Suprapubic skin (tissue), 4 donors: ENCODE measurements around the gene FGF18. TPM values are rescaled to one million over a fixed set of nuclear protein-coding genes. Genes with fewer than 3 reads are reported as not detected.

ENCODE experiments used
- DNase-seq, 2 donors: peaks; one replicate each; pipeline ENCODE4 v3.0.0-alpha.2; 2019; ENCODE audit warnings: low spot score in 2 of 2
- H3K27ac ChIP-seq: fragments of 200-600 bp; sonication (generic); one replicate; pipeline ENCODE4 v1.5.1; 2019
- H3K27me3 ChIP-seq: fragments of 200-600 bp; sonication (generic); one replicate; pipeline ENCODE4 v1.5.1; 2019
- H3K36me3 ChIP-seq: fragments of 200-600 bp; sonication (generic); one replicate; pipeline ENCODE4 v1.5.1; 2019
- H3K4me1 ChIP-seq: fragments of 200-600 bp; sonication (generic); one replicate; pipeline ENCODE4 v1.5.1; 2019
- H3K4me3 ChIP-seq: fragments of 200-600 bp; sonication (generic); one replicate; pipeline ENCODE4 v1.5.1; 2019; ENCODE audit warnings: mild to moderate bottlenecking
- H3K9me3 ChIP-seq: fragments of 200-600 bp; sonication (generic); one replicate; pipeline ENCODE4 v1.5.1; 2019
- EP300 ChIP-seq: sonication (generic); formaldehyde crosslinking; IDR thresholded peaks from one replicate; pipeline ENCODE4 v1.6.1; 2017; ENCODE audit warnings: antibody characterized with exemption
- POLR2A ChIP-seq, 2 donors: fragments of 450-650 bp; IDR thresholded peaks; one replicate each; pipeline ENCODE4 v1.6.1; 2017; ENCODE audit warnings: antibody characterized with exemption in 2 of 2, mild to moderate bottlenecking in 2 of 2, moderate library complexity in 2 of 2
- POLR2AphosphoS5 ChIP-seq, 3 donors: sonication (generic); formaldehyde crosslinking; IDR thresholded peaks; one replicate each; pipeline ENCODE4 v1.6.1; 2017; ENCODE audit warnings: antibody characterized with exemption in 3 of 3
- WGBS: methylation state at CpG from one replicate; pipeline ENCODE4 v1.1.5; 2018; 5-methylcytosine and 5-hydroxymethylcytosine counted together
- total RNA-seq, 4 donors: library from RNA; depleted of rRNA; stranded (reverse); fragments of >200 nt; gene quantifications; one replicate each; pipeline ENCODE4 v1.1.0, GENCODE V29; 2016
- TF ChIP-seq, protein P1 (sequence below), 2 donors: fragments of 200-600 bp in 1 of 2; fragments of 450-650 bp in 1 of 2; sonication (generic) in 1 of 2; IDR thresholded peaks; one replicate each; pipeline ENCODE4 v1.5.1; 2016 to 2019; ENCODE audit warnings: antibody characterized with exemption in 2 of 2, mild to moderate bottlenecking in 1 of 2, moderate library complexity in 1 of 2

The FGF18 gene
- total RNA-seq, 4 donors from 2014 or later = 0.32 to 3.2 (median 0.50) TPM

DNA sequence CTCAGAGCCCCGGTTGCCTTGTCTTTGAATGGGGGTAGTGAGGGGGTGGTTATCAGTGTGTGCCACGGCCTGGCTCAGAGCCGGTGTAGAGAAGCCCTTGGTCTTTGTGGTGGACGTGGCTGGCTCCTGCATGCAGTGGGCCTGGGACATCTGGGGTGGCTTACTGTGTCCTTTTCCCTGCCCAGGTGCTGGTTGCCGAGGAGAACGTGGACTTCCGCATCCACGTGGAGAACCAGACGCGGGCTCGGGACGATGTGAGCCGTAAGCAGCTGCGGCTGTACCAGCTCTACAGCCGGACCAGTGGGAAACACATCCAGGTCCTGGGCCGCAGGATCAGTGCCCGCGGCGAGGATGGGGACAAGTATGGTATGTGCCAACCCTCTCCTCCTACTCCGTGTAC lies 16.5 kb downstream of the FGF18 start:
- Histone ChIP-seq H3K9me3 (no peaks in the 10 kb centered on the region), H3K4me1 (no peaks in the 10 kb centered on the region), H3K4me3 (no peak overlapping the region), H3K27ac (no peak overlapping the region), H3K36me3 (no peaks in the 10 kb centered on the region), H3K27me3 (no peaks in the 10 kb centered on the region)
- TF ChIP-seq, protein P1, sequence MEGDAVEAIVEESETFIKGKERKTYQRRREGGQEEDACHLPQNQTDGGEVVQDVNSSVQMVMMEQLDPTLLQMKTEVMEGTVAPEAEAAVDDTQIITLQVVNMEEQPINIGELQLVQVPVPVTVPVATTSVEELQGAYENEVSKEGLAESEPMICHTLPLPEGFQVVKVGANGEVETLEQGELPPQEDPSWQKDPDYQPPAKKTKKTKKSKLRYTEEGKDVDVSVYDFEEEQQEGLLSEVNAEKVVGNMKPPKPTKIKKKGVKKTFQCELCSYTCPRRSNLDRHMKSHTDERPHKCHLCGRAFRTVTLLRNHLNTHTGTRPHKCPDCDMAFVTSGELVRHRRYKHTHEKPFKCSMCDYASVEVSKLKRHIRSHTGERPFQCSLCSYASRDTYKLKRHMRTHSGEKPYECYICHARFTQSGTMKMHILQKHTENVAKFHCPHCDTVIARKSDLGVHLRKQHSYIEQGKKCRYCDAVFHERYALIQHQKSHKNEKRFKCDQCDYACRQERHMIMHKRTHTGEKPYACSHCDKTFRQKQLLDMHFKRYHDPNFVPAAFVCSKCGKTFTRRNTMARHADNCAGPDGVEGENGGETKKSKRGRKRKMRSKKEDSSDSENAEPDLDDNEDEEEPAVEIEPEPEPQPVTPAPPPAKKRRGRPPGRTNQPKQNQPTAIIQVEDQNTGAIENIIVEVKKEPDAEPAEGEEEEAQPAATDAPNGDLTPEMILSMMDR (IDR thresholded peaks at IDR 0.05) = no peak
- TF ChIP-seq POLR2A (IDR thresholded peaks at IDR 0.05) (no peak), EP300 (no peak), POLR2AphosphoS5 (IDR thresholded peaks at IDR 0.05) (no peak)
- no peak for DNase-seq
- 94% methylated on average over 13 of the region's 20 CpGs for WGBS

DNA sequence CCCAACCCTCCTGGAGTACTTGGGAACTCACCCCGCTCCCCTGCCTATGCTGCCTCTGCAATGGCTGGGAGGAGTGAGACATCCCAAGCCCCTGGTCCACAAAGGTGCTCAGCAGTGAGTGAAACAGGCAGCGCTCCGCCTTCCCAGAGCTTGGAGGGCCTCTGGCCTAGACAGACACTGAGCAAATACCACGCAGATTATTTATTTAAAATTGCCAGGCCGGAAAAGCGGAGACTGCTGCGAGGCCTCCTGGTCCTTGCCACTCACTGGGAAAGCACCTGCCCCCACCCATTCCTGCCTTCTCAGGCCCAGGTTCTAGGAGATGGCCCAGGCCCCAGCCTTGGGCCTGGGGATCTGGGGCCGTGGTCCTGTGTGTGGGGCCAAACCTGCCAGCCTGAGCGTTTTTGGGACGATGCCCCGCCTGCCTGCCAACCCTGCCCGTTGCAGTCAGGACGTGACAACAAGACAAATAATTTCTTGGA lies 17.4 kb downstream of the FGF18 start:
- H3K9me3 ChIP-seq = no peaks in the 10 kb centered on the region
- DNase-seq = no peak
- no peaks in the 10 kb centered on the region for H3K36me3 ChIP-seq
- 83% methylated on average over 12 of the region's 13 CpGs for WGBS
- H3K27me3 ChIP-seq = no peaks in the 10 kb centered on the region
- H3K4me1 ChIP-seq = no peaks in the 10 kb centered on the region
- H3K27ac ChIP-seq = no peak overlapping the region
- H3K4me3 ChIP-seq = no peak overlapping the region
- no peak for TF ChIP-seq POLR2A (IDR thresholded peaks at IDR 0.05)
- TF ChIP-seq, protein P1 (IDR thresholded peaks at IDR 0.05) = no peak
- no peak for TF ChIP-seq POLR2AphosphoS5 (IDR thresholded peaks at IDR 0.05)
- no peak for TF ChIP-seq EP300

DNA sequence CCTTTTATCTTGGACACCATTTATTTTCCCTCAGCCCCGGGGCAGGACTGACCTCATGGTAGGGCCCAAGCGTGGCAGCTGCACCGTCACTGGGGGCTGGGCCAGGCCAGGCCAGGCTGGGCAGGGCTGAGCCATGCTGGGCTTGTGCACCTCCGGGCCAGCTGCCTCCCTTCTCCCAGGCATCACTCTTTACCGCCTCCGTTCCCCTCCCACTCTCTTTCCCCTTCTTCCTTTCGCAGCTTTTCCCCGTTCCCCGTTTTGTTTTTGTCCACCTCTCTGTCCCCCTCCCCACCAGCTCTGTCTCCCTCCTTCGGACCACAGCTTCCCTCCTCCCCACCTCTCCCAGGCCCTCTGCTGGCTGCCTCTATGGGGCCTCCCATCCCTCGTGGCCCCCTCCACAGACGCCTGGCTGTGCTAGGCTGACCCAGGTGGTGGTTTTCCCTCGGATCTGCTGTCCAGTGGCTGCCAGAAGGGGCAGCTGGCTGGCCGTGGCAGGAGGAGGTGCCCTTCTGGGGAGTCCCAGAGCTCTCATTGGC lies 17.9 kb downstream of the FGF18 start:
- Histone ChIP-seq H3K27me3 (no peaks in the 10 kb centered on the region), H3K4me1 (no peaks in the 10 kb centered on the region), H3K27ac (no peak overlapping the region), H3K36me3 (no peaks in the 10 kb centered on the region), H3K9me3 (no peaks in the 10 kb centered on the region), H3K4me3 (no peak overlapping the region)
- no peak for TF ChIP-seq POLR2A (IDR thresholded peaks at IDR 0.05)
- no peak for TF ChIP-seq EP300
- no peak for TF ChIP-seq POLR2AphosphoS5 (IDR thresholded peaks at IDR 0.05)
- TF ChIP-seq, protein P1 (IDR thresholded peaks at IDR 0.05) = no peak
- DNase-seq = no peak
- 76% methylated on average over 14 of the region's 14 CpGs for WGBS

DNA sequence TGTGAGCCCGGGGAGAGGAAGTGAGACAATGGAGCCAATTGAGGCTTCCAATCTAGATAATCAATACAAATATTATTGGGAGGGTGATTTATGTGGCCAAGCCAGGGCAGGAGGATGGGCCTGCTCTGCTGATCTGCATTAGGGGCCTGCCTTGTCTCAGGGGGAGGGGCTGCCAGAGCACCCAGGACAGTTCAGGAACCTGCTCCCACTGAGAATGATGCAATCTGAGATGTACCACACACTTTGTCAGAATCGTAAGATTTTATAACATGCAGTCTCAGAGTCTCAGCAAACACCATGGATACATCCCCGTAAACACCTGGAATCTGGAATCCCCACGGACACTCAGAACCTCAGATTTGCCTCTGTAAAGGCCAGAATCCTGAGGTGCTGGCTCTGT lies 19.3 kb downstream of the FGF18 start:
- WGBS = 69% methylated on average over 3 of the region's 4 CpGs

DNA sequence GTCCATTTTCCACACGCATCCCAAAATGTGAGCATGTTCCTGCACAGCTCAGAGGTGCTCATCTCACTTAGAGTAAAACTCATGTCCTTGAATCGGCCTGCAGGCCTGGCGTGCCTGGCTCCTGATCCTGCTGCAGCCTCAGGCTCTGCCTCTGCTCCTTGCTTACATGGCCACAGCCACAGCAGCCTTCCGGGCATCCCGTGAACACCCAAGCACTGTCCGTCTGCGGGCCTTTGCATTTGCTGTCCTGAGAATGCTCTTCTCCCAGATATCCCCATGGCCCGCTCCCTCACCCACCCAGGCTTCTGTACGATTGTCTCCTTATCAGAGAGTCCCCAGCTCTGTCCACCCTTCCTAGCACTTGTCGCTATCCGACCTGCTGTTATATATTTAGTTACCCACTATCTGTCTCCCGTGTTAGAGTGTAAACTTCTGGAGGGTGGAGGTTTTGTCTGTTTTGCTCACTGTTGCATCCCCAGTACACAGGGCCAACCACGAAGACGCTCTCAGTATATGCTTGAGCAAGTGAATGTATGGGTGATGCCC lies 21.9 kb downstream of the FGF18 start:
- Histone ChIP-seq H3K4me1 (no peaks in the 10 kb centered on the region), H3K27ac (no peak overlapping the region), H3K4me3 (no peak overlapping the region), H3K27me3 (no peaks in the 10 kb centered on the region), H3K36me3 (no peaks in the 10 kb centered on the region), H3K9me3 (no peaks in the 10 kb centered on the region)
- no peak for DNase-seq
- WGBS = 86% methylated on average over 11 of the region's 14 CpGs
- no peak for TF ChIP-seq EP300
- TF ChIP-seq, protein P1 (IDR thresholded peaks at IDR 0.05) = no peak
- TF ChIP-seq POLR2AphosphoS5 (IDR thresholded peaks at IDR 0.05) = no peak
- no peak for TF ChIP-seq POLR2A (IDR thresholded peaks at IDR 0.05)

More for the DNA sequence above, 19.3 kb downstream of the FGF18 start:
- H3K4me3 ChIP-seq = no peak overlapping the region
- no peaks in the 10 kb centered on the region for H3K9me3 ChIP-seq
- TF ChIP-seq POLR2AphosphoS5 (IDR thresholded peaks at IDR 0.05) (no peak), EP300 (no peak)
- no peaks in the 10 kb centered on the region for H3K4me1 ChIP-seq
- H3K36me3 ChIP-seq = no peaks in the 10 kb centered on the region
- no peaks in the 10 kb centered on the region for H3K27me3 ChIP-seq
- DNase-seq = no peak
- H3K27ac ChIP-seq = no peak overlapping the region
